Activated B cell treated with CpG ODN at 0.5 μM for 24 hours (primary cell): ENCODE measurements around the gene DEPDC1. TPM values are rescaled to one million over a fixed set of nuclear protein-coding genes. Genes with fewer than 3 reads are reported as not detected.

Experiments used
- ATAC-seq: fragments of 200-7000 bp; cut with Tn5 transposase; one replicate; pipeline ENCODE4 v1.10.0; 2021; ENCODE audit warnings: low read depth, mild to moderate bottlenecking, moderate library complexity
- CTCF ChIA-PET: fragments of 350-600 bp; sonication (Branson Sonifier 250); formaldehyde crosslinking; loops from one replicate; lab custom pipeline; 2021; ENCODE audit warnings: antibody characterized with exemption; lab: Charles Lee
- POLR2A ChIA-PET: fragments of 350-600 bp; sonication (Branson Sonifier 250); formaldehyde crosslinking; loops from one replicate; lab custom pipeline; 2021; ENCODE audit warnings: antibody characterized with exemption; lab: Charles Lee
- DNase-seq: peaks from one replicate; pipeline ENCODE4 v3.0.0; 2022
- H3K27ac Mint-ChIP-seq: one replicate; pipeline ENCODE4 v1.8.0; 2020; ENCODE audit warnings: mixed read lengths
- H3K27me3 Mint-ChIP-seq: one replicate; pipeline ENCODE4 v1.8.0; 2021; ENCODE audit warnings: mixed read lengths
- H3K36me3 Mint-ChIP-seq: one replicate; pipeline ENCODE4 v1.8.0; 2021; ENCODE audit warnings: low read depth, mixed read lengths
- H3K4me1 Mint-ChIP-seq: one replicate; pipeline ENCODE4 v1.8.0; 2021; ENCODE audit warnings: mixed read lengths
- H3K4me3 Mint-ChIP-seq: one replicate; pipeline ENCODE4 v1.8.0; 2020; ENCODE audit warnings: mild to moderate bottlenecking, mixed read lengths
- H3K9me3 Mint-ChIP-seq: one replicate; pipeline ENCODE4 v1.8.0; 2020; ENCODE audit warnings: mixed read lengths
- CTCF ChIP-seq: fragments of 200-600 bp; IDR thresholded peaks from one replicate; pipeline ENCODE4 v1.8.0; 2022; ENCODE audit warnings: antibody characterized with exemption, mild to moderate bottlenecking
- intact Hi-C: fragments of 100-400 bp; cut with micrococcal nuclease; formaldehyde crosslinking; loops from one replicate; pipeline ENCODE4 v1.15.1; 2024
- total RNA-seq: library from RNA; stranded (reverse); gene quantifications from 2 replicates; pipeline ENCODE4 v1.2.3, GENCODE V29; 2022

Gene DEPDC1
- total RNA-seq, 1 donor from 2014 or later, result 0.33 TPM

DNA sequence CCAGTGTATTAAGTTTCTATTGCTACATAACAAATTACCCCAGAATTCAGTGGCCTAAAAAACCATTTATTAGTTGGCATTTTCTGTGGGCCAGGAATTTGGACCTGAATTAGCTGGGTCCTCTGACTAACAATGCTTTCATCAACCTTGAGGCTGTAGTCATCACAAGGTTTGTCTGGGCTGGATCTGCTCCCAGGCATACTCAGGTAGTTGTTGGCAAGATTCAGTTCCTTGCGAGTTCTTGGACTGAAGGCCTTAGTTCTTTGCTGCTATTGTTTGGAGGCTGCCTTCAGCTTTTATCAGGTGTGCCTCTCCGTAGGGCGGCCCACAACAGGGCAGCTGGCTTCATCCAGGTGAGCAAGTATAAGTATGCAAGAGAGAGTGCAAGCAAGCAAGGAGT is 31.4 kb upstream of the DEPDC1 start:
- ChIA-PET CTCF (no interaction called here), POLR2A (no interaction called here)
- peaks cover 6% of the 10 kb centered on the region for H3K27me3 Mint-ChIP-seq
- no peak for ATAC-seq
- no peak overlapping the region for H3K4me3 Mint-ChIP-seq
- H3K4me1 Mint-ChIP-seq, result no peaks in the 10 kb centered on the region
- peaks cover 12% of the 10 kb centered on the region for H3K9me3 Mint-ChIP-seq
- H3K36me3 Mint-ChIP-seq, result no peaks in the 10 kb centered on the region
- no peak for TF ChIP-seq CTCF
- no peak overlapping the region for H3K27ac Mint-ChIP-seq
- intact Hi-C loops, result no loop called here
- no peak for DNase-seq

GRCh38 chr1:68525781-68526180 is 28.9 kb upstream of the DEPDC1 start:
- H3K4me3 Mint-ChIP-seq, result no peak overlapping the region
- H3K9me3 Mint-ChIP-seq, result no peaks in the 10 kb centered on the region
- H3K27me3 Mint-ChIP-seq, result peaks cover 4% of the 10 kb centered on the region
- DNase-seq (no peak), ATAC-seq (no peak)
- ChIA-PET POLR2A (no interaction called here), CTCF (no interaction called here)
- H3K27ac Mint-ChIP-seq, result no peak overlapping the region
- TF ChIP-seq CTCF, result no peak
- intact Hi-C loops, result no loop called here
- H3K4me1 Mint-ChIP-seq, result no peaks in the 10 kb centered on the region
- H3K36me3 Mint-ChIP-seq, result no peaks in the 10 kb centered on the region

DNA sequence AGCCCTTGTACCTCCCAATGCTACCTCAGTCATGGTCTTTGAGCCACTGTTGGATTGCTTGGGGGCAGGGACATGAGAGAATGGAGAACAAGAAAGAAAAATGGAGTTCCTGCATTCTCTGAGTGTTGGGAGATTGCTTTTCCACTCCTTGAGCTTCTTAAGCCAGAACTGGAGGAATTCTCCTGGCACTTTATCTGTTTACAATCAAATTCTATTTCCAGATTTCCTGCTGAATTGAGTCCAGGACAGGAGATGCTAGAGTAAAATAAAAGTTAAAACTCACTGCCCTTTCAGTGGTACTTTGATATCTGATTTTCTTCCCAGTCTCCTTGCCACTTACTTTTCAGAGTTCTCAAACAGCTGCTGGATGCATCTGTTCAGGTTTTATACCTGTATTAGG is 24.4 kb upstream of the DEPDC1 start:
- CTCF ChIA-PET, result no interaction called here
- Mint-ChIP-seq H3K4me3 (no peak overlapping the region), H3K36me3 (no peaks in the 10 kb centered on the region), H3K27ac (no peak overlapping the region), H3K27me3 (peaks cover 4% of the 10 kb centered on the region), H3K4me1 (no peaks in the 10 kb centered on the region), H3K9me3 (no peaks in the 10 kb centered on the region)
- no peak for TF ChIP-seq CTCF
- ATAC-seq (no peak), DNase-seq (no peak)
- POLR2A ChIA-PET, result no interaction called here
- intact Hi-C loops, result no loop called here

DNA sequence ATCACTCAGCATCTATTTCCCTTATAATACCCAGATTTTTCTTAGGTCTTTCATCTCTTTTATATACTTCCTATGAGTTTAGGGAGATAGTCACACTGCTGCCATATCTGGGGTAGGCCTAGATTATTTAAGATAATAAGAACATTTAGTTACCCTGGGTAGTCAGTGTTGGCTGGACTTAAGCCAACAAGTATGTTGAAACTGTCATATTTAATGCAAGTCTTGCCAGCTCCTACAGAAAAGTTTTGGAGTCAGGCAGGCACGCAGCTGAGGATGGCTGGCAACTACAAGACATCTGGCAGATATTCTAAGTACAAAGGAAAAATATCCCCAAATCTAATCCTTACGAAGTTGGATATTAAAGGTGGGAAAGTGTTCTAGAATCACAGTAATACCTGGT is 19.2 kb upstream of the DEPDC1 start:
- Mint-ChIP-seq H3K27me3 (no peaks in the 10 kb centered on the region), H3K4me3 (no peak overlapping the region), H3K9me3 (no peaks in the 10 kb centered on the region), H3K36me3 (no peaks in the 10 kb centered on the region), H3K4me1 (no peaks in the 10 kb centered on the region), H3K27ac (no peak overlapping the region)
- TF ChIP-seq CTCF, result no peak
- DNase-seq (no peak), ATAC-seq (no peak)
- intact Hi-C loops, result no loop called here
- CTCF ChIA-PET, result no interaction called here
- POLR2A ChIA-PET, result no interaction called here

DNA sequence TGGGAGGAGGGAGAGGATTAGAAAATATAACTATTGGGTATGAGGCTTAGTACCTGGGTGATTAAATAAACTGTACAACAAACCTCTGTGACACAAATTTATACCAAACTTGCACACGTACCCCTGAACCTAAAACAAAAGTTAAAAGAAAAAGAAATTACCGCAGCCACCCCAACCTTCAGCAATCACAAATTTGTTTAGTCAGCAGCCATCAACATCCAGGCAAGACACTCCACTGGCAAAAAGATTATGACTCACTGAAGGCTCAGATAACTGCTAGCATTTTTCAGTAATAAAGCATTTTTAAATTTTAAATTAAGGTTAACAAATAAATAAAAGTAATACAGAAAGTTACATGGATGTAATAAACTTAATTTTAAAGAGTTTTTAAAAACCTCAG is 14.4 kb upstream of the DEPDC1 start:
- Mint-ChIP-seq H3K27ac (no peak overlapping the region), H3K9me3 (no peaks in the 10 kb centered on the region), H3K36me3 (no peaks in the 10 kb centered on the region), H3K4me3 (no peak overlapping the region), H3K4me1 (no peaks in the 10 kb centered on the region), H3K27me3 (peaks cover 3% of the 10 kb centered on the region)
- no peak for ATAC-seq
- intact Hi-C loops, result no loop called here
- no peak for TF ChIP-seq CTCF
- DNase-seq, result no peak
- POLR2A ChIA-PET, result no interaction called here
- CTCF ChIA-PET, result no interaction called here
